GM12872 (cell line): ENCODE measurements around the gene ATG2A.

ENCODE experiments used
- CTCF ChIP-seq: IDR thresholded peaks from 3 replicates; pipeline ENCODE4 v1.5.1; 2011; ENCODE audit warnings: low read depth, mild to moderate bottlenecking, low read length, moderate library complexity; ENCODE audit not compliant: insufficient read depth

Gene ATG2A

GRCh38 chr11:64888406-64888728 is 28.6 kb downstream of the ATG2A start:
- no peak for TF ChIP-seq CTCF

- peak; percentile 90 for TF ChIP-seq CTCF
Observed at GRCh38 chr11:64887757-64888405, 29.1 kb downstream of the ATG2A start.

- no peak for TF ChIP-seq CTCF
Observed at GRCh38 chr11:64887234-64887756, 29.7 kb downstream of the ATG2A start.

- no peak for TF ChIP-seq CTCF
Observed at GRCh38 chr11:64885367-64886286, 31.4 kb downstream of the ATG2A start.

- TF ChIP-seq CTCF, result no peak
Observed at GRCh38 chr11:64884019-64884418, 33.0 kb downstream of the ATG2A start.

- TF ChIP-seq CTCF, result no peak
Observed at GRCh38 chr11:64883575-64883974, 33.4 kb downstream of the ATG2A start.

- no peak for TF ChIP-seq CTCF
Observed at GRCh38 chr11:64882243-64882642, 34.8 kb downstream of the ATG2A start.
